GM12872 (cell line): ENCODE results near the gene DDOST.

Source experiments
- CTCF ChIP-seq: IDR thresholded peaks from 3 replicates; pipeline ENCODE4 v1.5.1; 2011; ENCODE audit warnings: low read depth, mild to moderate bottlenecking, low read length, moderate library complexity; ENCODE audit not compliant: insufficient read depth

The DDOST gene

GRCh38 chr1:20619999-20620398, 41.2 kb downstream of the DDOST start:
- no peak for TF ChIP-seq CTCF

GRCh38 chr1:20618550-20618949, 42.6 kb downstream of the DDOST start:
- TF ChIP-seq CTCF = no peak

GRCh38 chr1:20616847-20617487, 44.2 kb downstream of the DDOST start:
- TF ChIP-seq CTCF = no peak

GRCh38 chr1:20615946-20616846, 45.0 kb downstream of the DDOST start:
- no peak for TF ChIP-seq CTCF

- TF ChIP-seq CTCF = no peak
Measured at GRCh38 chr1:20614131-20614579, 47.0 kb downstream of the DDOST start.

GRCh38 chr1:20612221-20612746, 48.9 kb downstream of the DDOST start:
- TF ChIP-seq CTCF = no peak

- TF ChIP-seq CTCF = no peak
Measured at GRCh38 chr1:20611652-20612051, 49.5 kb downstream of the DDOST start.
